Stomach (tissue), 9 donors: ENCODE data around the gene ERBB4. TPM values are rescaled to one million over a fixed set of nuclear protein-coding genes. Genes with fewer than 3 reads are reported as not detected.

Experiments
- DNase-seq, 2 donors: peaks; one replicate each; pipeline versions ENCODE4 v3.0.0 to v3.0.0-alpha.2; 2013 to 2019
- H3K27ac ChIP-seq, 5 donors: fragments of 200-600 bp in 4 of 5; sonication (generic) in 4 of 5; one replicate each; pipeline ENCODE4 v1.5.1; 2013 to 2019; ENCODE audit warnings: mild to moderate bottlenecking in 1 of 5, moderate library complexity in 1 of 5
- H3K27me3 ChIP-seq, 3 donors: fragments of 200-600 bp; sonication (generic); one replicate each; pipeline ENCODE4 v1.5.1; 2017 to 2019; ENCODE audit warnings: mixed run types in 1 of 3
- H3K36me3 ChIP-seq, 4 donors: fragments of 200-600 bp; sonication (generic); 1 replicate in 3 of 4; 2 replicates in 1 of 4; pipeline ENCODE4 v1.5.1; 2016 to 2019
- H3K4me1 ChIP-seq, 4 donors: fragments of 200-600 bp; sonication (generic); one replicate each; pipeline ENCODE4 v1.5.1; 2016 to 2019
- H3K4me3 ChIP-seq, 4 donors: fragments of 200-600 bp; sonication (generic) in 3 of 4; one replicate each; pipeline ENCODE4 v1.5.1; 2016 to 2019; ENCODE audit warnings: mild to moderate bottlenecking in 1 of 4
- H3K9me3 ChIP-seq, 4 donors: fragments of 200-600 bp; sonication (generic); one replicate each; pipeline ENCODE4 v1.5.1; 2016 to 2019
- EP300 ChIP-seq: sonication (generic); formaldehyde crosslinking; IDR thresholded peaks from one replicate; pipeline ENCODE4 v1.6.1; 2017; ENCODE audit warnings: antibody characterized with exemption
- POLR2A ChIP-seq, 4 donors: fragments of 450-650 bp; IDR thresholded peaks; one replicate each; pipeline ENCODE4 v1.6.1; 2016; ENCODE audit warnings: antibody characterized with exemption in 4 of 4, control low read depth in 2 of 4, mild to moderate bottlenecking in 1 of 4, moderate library complexity in 1 of 4
- POLR2AphosphoS5 ChIP-seq, 3 donors: sonication (generic); formaldehyde crosslinking; IDR thresholded peaks; one replicate each; pipeline ENCODE4 v1.6.1; 2016; ENCODE audit warnings: antibody characterized with exemption in 3 of 3
- WGBS, 5 donors: extraction: QIAGEN DNeasy Blood & Tissue Kit in 3 of 5; methylation state at CpG; one replicate each; pipeline versions ENCODE4 v1.1.5 to v1.1.7; 2013 to 2018; 5-methylcytosine and 5-hydroxymethylcytosine counted together
- intact Hi-C: fragments of 100-400 bp; cut with DNase I; formaldehyde crosslinking; loops from one replicate; pipeline ENCODE4 v1.15.1; 2023; ENCODE audit warnings: low total_unique reads
- polyA plus RNA-seq, 3 donors: library from polyadenylated mRNA; stranded (reverse); fragments of 200-250 nt; gene quantifications; one replicate each; pipeline ENCODE4 v1.2.3, GENCODE V29; 2013
- total RNA-seq, 5 donors: library from RNA; depleted of rRNA; stranded (reverse); fragments of >200 nt; gene quantifications; one replicate each; pipeline versions ENCODE4 v1.1.0 to v1.2.3, GENCODE V29; 2014 to 2016
- TF ChIP-seq, protein P1 (sequence below), 7 experiments: fragments of 450-650 bp in 4 of 7; fragments of 200-600 bp in 3 of 7; sonication (generic) in 3 of 7; IDR thresholded peaks; one replicate each; pipeline ENCODE4 v1.5.1; 2016 to 2019; ENCODE audit warnings: antibody characterized with exemption in 7 of 7, control low read depth in 2 of 7, mild to moderate bottlenecking in 1 of 7
- donor health status: healthy with polysubstance abuse.
- donor health status: Bipolar disorder and iron deficiency.
- donor health status: healthy.

ERBB4 gene
- total and polyA plus RNA-seq, 8 donors, result 0.12 to 2.5 (median 0.45) TPM; not detected in 1

DNA sequence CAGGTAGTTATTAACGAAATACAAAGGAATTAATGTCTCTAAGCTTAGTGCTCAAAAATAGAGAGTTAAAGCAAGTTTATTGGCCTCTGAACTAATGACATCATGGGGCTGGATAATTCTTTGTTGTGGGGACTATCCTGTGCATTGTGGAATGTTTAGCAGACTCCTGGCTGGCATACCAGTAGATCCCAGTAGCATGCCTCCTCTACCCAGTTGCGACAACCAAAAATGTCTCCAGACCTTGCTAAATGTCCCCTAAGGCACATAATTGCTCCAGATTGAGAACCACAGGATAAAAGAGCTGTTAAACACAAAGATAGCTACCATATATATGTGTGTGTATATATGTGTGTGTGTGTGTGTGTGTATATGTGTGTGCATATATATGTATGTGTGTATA, 194.5 kb downstream of the ERBB4 start:
- WGBS, 5 donors, result 87 to 97% (median 94%) methylated on average over 2 of the region's 2 CpGs
- Histone ChIP-seq H3K9me3 (no peaks in the 10 kb centered on the region), H3K4me1 (no peaks in the 10 kb centered on the region), H3K27ac (no peak overlapping the region), H3K4me3 (no peak overlapping the region), H3K36me3 (no peaks in the 10 kb centered on the region), H3K27me3 (no peaks in the 10 kb centered on the region)
- intact Hi-C loops, result no loop called here
- no peak for DNase-seq
- TF ChIP-seq, protein P1, sequence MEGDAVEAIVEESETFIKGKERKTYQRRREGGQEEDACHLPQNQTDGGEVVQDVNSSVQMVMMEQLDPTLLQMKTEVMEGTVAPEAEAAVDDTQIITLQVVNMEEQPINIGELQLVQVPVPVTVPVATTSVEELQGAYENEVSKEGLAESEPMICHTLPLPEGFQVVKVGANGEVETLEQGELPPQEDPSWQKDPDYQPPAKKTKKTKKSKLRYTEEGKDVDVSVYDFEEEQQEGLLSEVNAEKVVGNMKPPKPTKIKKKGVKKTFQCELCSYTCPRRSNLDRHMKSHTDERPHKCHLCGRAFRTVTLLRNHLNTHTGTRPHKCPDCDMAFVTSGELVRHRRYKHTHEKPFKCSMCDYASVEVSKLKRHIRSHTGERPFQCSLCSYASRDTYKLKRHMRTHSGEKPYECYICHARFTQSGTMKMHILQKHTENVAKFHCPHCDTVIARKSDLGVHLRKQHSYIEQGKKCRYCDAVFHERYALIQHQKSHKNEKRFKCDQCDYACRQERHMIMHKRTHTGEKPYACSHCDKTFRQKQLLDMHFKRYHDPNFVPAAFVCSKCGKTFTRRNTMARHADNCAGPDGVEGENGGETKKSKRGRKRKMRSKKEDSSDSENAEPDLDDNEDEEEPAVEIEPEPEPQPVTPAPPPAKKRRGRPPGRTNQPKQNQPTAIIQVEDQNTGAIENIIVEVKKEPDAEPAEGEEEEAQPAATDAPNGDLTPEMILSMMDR (IDR thresholded peaks at IDR 0.05), result no peak
- TF ChIP-seq POLR2AphosphoS5 (IDR thresholded peaks at IDR 0.05), result no peak
- TF ChIP-seq POLR2A (IDR thresholded peaks at IDR 0.05), result no peak
- TF ChIP-seq EP300, result no peak

DNA sequence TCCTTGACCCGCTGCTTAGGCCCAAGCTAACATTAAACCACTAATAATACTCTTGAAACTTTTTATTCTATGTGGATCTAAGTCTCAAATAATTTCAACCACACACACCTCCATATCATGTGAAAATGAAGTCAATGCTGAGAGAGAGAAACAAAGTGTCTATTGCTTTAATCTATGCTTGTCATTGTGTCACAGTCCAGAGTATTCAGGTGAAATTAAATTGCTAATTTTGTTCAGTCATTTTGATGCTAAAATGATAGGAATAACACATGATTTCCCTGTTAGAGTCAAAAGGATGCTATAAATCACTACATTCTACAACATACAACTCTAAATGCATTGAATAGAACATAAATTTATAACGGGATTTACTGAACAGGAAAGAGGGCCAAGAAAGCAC, 195.4 kb downstream of the ERBB4 start:
- DNase-seq, result no peak
- TF ChIP-seq, protein P1 (IDR thresholded peaks at IDR 0.05), result no peak
- TF ChIP-seq POLR2AphosphoS5 (IDR thresholded peaks at IDR 0.05), result no peak
- no peak for TF ChIP-seq EP300
- TF ChIP-seq POLR2A (IDR thresholded peaks at IDR 0.05), result no peak
- Histone ChIP-seq H3K4me1 (no peaks in the 10 kb centered on the region), H3K36me3 (no peaks in the 10 kb centered on the region), H3K9me3 (no peaks in the 10 kb centered on the region), H3K4me3 (no peak overlapping the region), H3K27me3 (no peaks in the 10 kb centered on the region), H3K27ac (no peak overlapping the region)
- intact Hi-C loops, result no loop called here
- WGBS, 5 donors, result 83 to 94% (median 87%) methylated on average over 2 of the region's 2 CpGs

DNA sequence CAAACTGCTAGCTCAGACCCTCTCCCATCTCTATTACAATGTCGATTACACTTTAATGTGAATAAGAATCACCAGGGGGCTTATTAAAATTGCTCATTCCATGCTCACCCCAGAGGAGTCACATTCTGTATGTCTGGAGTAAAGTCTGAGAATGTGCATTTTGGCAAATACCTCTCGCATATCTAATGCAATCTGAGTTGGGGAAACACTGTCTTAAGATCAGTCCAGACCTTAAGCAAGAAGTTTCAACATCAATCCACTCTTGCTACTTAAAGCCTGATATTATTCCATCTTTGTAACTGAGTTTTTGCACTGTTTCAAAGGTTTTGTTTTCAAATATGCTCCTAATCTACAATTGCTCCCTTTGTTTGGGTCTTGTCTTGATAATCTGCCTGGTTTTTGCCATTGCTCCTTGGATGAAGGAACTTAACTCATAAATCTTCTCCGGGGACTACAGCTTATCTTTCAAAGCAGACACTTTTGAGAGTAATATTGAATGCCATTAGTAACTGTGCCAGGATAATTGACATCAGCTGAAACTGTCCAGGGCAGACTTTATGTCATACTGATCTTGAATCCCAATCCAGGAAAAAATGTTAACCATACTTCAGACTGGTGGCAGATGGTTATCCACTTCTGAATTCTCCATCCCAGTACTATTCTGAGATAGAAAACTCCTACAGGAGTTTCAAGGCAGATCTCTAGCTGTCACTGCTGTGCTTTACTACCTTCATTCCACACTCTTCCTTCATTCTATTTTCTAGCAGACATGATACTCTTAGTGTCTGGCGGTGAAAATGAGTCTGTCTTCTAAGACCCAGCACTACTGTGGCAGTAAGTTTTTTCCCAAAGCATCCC, 200.9 kb downstream of the ERBB4 start:
- DNase-seq, result no peak
- Histone ChIP-seq H3K4me1 (no peaks in the 10 kb centered on the region), H3K36me3 (no peaks in the 10 kb centered on the region), H3K9me3 (no peaks in the 10 kb centered on the region), H3K27me3 (no peaks in the 10 kb centered on the region), H3K27ac (no peak overlapping the region), H3K4me3 (no peak overlapping the region)
- intact Hi-C loops, result no loop called here
- no peak for TF ChIP-seq POLR2A (IDR thresholded peaks at IDR 0.05)
- TF ChIP-seq EP300, result no peak
- no peak for TF ChIP-seq POLR2AphosphoS5 (IDR thresholded peaks at IDR 0.05)
- TF ChIP-seq, protein P1 (IDR thresholded peaks at IDR 0.05), result no peak
- 71 to 79% (median 76%) methylated on average over 4 of the region's 4 CpGs for WGBS, 5 donors

DNA sequence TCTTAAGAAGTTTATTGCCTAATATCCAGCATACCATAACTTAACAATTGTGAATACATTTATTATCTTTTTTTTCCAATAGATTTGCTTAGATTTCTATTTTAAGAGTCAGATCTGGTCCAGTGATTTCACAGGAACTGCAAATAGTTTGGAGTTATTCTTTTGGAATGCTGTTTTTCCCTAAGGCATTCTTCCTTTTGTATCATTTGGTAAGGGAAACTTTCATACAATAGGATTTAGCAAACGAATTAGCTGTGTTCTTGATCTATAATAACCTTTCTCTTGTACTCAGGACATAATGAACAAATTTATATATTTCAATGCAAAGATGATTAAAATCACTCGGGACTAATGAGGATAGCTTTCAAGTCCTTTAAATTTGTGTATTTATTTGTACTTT, 201.6 kb downstream of the ERBB4 start:
- 55 to 72% (median 62%) methylated on average over 2 of the region's 2 CpGs for WGBS, 5 donors
- intact Hi-C loops, result no loop called here

More for the DNA sequence above, 201.6 kb downstream of the ERBB4 start:
- Histone ChIP-seq H3K4me1 (no peaks in the 10 kb centered on the region), H3K4me3 (no peak overlapping the region), H3K27ac (no peak overlapping the region), H3K27me3 (no peaks in the 10 kb centered on the region), H3K36me3 (no peaks in the 10 kb centered on the region), H3K9me3 (no peaks in the 10 kb centered on the region)
- no peak for DNase-seq
- no peak for TF ChIP-seq POLR2AphosphoS5 (IDR thresholded peaks at IDR 0.05)
- TF ChIP-seq, protein P1 (IDR thresholded peaks at IDR 0.05), result no peak
- TF ChIP-seq EP300, result no peak
- no peak for TF ChIP-seq POLR2A (IDR thresholded peaks at IDR 0.05)
